ENCODE results near the gene ZNF385A.

ZNF385A gene, protein sequence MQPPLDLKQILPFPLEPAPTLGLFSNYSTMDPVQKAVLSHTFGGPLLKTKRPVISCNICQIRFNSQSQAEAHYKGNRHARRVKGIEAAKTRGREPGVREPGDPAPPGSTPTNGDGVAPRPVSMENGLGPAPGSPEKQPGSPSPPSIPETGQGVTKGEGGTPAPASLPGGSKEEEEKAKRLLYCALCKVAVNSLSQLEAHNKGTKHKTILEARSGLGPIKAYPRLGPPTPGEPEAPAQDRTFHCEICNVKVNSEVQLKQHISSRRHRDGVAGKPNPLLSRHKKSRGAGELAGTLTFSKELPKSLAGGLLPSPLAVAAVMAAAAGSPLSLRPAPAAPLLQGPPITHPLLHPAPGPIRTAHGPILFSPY

DNA sequence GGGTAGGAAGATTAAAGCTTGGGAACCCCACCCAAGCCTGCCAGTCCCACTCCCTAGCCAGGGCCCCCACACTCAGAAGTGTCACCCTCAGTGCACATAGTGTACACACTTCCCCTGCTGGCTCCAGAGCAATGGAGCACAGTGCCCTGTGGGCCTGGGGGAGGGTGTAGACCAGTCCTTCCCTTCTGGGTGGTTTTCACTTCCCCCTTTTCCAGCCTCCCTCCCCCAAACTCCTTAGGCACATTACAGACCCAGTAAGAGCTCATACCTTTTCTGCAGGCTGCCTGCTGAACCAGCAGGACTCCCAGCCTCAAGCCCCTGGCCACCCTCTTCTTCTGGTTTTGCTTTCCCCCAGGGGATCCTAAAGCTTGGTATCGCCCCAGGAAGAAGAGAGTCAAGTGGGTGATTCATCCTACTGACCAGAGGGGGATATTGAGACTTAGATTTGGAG is at the start of gene ZNF385A:
ZNF385A (minus strand) TSS at position 143 of the 451 bp plus-strand sequence. CDS start 219 bp downstream, outside the sequence.
- no peak for DNase-seq (ENCODE audit: low read depth, low spot score)

DNA sequence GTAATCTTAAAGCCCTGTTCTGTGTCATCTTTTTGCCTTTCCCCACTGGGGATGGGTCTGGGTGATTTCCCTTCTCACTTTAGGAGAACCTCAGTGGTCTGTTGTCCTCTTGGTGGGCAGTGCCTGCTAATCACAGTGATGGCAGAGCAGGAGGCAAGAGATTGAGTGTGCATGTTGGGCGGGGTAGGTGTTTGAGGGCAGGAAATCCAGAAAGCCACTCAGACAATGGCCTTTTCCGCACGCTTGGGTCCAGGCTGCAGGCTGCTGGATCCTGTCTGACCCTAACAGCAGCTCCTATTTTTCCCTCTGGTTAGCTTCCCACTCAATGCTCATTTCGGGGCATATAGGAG is 48.3 kb upstream of the ZNF385A start:
- DNase-seq (ENCODE audit: low read depth, low spot score), result no peak

DNA sequence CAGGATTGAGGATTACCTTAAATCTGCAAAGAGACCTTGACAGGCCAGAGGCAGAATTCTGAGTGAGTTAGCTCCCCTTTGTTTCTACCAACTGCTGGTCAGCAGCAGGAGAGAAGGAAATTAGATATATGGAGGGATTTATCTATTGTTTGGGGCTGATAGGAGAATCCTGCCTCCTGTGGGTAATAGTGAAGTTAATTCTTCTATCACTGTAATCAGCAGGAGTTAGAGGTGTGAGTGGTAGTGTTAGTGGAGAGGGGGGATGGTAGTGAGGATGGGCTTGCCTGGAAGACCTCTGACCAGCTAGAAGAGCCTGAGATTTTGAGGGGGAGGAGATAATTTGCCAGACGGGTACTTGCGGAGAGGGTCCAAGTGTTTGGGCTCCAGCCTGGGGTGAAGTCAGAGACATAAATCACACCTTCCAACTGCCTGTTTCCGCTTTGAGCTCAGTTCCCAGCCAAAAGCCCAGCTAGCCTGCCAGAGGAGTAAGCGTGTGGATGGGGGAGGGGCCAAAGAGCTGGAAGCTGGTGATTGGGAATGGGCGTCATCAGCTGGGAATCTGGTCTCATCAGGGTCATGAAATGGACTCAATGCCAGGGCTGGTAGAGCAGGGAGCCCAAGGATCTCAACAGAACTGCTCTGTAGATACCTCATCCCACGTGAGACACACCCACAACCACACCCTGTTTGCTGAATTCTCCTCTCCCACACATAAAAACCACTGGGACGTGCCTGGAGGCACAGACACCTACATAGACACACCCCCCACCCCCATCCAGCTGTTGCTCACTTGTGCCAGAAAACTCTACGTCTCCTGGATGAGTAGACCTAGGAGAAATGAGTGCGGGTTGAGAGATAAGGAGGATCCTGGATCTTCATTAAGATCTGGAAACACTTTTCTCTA is 47.6 kb upstream of the ZNF385A start:
- DNase-seq (ENCODE audit: low read depth, low spot score), result no peak

DNA sequence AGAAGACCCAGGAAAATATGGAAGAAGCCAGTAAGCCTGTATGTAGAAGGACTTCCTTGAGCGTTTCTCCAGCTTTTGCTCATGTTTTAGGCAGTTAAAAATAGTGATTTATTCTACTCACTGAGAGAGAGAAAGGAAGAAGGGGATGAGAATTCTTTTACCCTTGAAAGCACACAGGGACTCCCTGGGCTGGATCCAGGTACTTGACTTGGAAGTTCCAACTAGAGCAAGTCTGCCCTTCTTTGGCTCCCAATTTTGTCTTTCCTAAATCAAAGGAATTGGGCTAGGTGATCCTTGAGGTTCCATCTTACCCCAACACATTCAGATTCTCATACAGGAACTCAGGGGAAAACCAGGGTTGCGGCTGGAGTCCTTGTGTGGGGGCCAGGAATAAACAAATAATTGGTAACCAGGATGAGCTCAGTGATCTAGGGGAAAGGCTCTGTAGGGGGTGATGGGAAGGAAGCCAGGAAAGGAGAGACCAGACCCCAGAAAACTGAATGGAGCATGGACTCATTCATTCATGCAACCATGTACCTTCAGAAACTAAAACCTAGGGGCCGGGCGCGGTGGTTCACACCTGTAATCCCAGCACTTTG is 46.0 kb upstream of the ZNF385A start:
- no peak for DNase-seq (ENCODE audit: low read depth, low spot score)

DNA sequence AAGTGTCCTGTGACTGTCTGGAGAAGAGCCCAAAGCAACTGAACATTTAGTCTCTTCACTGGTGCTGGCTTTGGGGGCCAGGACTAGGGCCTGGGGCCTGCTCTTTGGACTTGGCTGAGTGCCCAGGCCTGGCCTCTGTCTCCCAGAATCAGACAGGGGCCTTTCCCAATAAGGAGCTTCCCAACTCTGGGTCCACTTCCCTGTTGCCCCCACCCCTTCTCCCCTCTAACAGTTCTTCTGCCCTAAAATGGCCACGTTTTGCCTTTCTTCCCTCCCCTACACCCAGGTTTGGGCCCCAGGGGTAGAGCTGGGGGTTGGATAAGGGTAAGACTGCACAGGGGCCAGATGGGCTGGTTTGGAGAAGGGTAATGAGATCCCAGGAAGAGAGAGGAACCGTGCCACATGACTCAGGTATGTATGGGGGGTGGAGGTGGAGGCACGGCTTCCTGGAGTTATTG is 44.5 kb upstream of the ZNF385A start:
- no peak for DNase-seq (ENCODE audit: low read depth, low spot score)

DNA sequence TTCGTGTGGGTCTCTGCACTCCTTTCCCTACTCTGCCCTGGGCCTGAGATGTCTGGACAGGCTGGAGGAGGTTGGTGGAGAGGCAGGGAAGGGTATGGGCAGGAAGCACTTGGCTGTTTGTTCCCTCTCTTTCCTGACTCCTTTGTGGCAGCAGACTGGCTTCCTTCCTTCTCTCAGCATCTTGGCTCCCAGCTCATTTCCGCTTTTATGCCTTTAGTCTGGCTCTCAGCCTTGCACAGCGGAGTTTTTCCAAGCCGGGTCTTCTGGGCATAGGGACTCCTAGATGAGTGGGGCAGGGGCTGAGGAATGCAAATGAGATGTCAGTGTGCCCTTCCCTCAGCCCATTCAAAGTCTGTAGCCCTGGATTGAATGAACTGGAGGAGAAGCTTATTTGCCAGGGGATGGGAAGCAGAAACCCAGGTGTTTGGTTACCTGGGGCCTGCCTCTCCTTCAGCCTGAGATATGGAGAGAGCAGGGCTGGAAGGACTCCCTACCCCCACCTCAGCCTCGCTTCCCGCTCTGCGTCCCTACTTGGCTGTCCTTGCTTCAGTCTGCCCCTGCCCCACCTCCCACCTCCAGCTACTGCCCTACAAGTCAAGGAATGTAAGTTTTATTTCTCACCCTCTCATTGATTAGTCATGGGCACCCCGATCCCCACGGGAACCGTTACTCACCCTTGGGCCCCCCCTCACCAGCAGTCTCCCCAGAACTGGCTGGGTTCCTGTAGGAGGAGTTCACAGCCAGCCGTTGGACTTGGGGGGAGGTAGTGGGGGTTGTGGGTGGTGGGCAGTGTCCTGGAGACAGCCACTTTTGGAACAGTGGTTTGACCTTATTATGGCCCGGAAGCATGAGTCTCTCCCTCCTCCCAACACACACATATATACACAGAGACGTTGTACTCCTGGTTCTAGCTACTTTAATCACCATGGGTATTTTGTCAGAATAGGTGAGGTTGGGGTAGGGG is 43.8 kb upstream of the ZNF385A start:
- no peak for DNase-seq (ENCODE audit: low read depth, low spot score)

DNA sequence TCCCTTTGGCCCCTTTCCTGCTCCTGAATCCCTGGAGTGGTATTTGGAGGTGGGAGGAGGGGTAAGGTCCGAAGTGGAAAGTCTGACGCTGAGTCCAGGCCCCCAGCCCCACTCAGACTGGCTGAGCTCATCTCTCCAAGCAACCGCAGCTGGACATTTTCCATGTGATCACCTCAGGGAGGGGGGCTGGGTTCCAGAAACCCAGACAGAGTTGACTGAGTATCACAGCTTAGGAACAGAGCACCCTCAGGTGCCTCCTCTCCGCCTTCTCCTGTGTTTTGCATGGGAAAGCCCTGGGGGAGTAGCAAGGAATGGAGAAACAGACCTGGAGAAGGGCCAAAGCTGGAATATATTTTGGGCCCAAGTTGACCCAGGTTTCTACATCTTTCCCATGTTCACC is 42.6 kb upstream of the ZNF385A start:
- DNase-seq (ENCODE audit: low read depth, low spot score), result no peak

DNA sequence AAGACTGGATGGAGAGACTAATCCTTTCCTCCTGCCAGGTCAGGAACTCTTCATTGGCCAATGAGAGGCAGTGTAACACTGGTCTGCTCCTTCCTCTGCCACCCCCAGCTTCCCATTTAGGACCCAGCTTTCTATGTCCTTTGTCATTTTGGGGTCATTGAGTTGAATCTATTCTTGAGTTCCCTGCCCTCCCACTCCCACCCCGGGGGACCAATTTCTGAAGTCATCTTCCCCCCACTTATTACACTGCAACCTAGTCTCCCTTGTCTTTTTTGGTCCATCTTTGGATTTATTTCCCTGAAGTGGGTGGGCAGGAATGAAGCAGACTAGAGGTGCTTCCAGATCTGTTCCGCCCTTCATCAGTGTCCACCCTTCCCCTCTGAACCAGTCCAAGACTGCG is 42.2 kb upstream of the ZNF385A start:
- DNase-seq (ENCODE audit: low read depth, low spot score), result no peak

DNA sequence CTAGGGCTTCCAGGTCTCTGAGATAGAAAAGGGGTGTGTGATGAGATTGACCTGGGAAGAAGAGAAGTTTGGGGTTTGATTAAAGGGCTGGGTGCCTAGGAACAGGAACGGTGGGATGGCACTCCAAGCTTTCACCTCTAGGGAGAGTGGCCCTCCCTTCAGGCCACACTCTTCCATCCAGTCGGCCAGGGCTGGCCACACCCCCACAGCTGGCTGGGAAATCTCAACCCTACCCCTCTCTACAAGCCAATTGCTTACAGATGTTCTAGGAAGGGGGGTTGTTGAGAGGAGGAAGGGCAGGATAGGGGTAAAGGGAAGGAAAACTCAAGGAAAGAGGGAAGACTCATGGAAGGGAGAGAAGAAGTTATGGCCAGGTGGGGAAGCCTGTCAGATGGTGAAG is 41.2 kb upstream of the ZNF385A start:
- no peak for DNase-seq (ENCODE audit: low read depth, low spot score)

DNA sequence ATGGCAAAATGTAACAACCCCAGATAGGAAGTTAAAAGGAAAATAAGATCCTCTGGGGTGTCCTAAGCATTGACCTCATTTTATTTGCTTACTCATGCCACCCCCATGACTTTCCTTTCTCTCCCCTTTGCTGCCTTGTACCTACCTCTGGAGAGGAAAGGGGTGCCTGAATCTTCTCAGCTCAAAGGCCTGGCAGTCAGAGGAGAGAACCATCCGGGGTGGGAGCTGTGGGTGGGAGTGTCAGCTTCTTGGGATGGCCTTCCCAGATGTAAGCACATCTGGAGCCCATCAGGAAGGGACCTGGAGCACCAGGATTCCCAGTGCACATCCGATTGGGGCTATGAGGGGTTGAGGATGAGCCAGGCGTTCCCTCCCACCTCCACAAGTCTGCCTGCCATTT is 39.7 kb upstream of the ZNF385A start:
- no peak for DNase-seq (ENCODE audit: low read depth, low spot score)

DNA sequence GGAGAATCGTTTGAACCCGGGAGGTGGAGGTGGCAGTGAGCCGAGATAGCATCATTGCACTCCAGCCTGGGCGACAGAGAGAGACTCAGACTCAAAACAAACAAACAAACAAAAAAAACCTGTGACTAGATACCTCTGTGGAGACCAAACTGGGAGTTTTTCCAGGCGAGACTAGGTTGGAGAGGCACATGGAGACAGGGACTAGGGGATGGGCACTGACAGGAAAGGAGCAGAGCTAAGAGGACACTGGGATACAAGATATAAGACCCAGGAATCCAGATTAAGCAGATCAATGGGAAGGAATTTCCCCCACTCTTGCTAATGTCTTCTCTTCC is 39.2 kb upstream of the ZNF385A start:
- DNase-seq (ENCODE audit: low read depth, low spot score), result no peak

DNA sequence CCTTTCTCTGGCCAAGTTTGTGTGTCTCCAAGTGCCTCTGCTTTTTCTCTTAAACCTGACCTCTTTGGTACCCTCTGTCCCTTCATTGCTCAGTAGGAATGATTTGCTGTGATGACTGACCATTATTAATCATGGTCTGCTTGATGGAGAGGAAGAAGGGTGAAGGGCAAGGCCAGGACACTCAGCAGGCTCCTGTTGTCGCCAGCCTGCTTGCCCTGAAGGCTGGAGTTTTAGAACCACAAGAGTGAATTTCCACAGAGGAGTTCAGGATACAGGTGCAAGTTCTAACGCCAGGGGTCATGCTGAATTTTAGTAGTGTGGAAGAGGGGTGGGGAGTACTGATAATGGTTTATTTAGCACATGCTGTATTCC is 37.3 kb upstream of the ZNF385A start:
- no peak for DNase-seq (ENCODE audit: low read depth, low spot score)

DNA sequence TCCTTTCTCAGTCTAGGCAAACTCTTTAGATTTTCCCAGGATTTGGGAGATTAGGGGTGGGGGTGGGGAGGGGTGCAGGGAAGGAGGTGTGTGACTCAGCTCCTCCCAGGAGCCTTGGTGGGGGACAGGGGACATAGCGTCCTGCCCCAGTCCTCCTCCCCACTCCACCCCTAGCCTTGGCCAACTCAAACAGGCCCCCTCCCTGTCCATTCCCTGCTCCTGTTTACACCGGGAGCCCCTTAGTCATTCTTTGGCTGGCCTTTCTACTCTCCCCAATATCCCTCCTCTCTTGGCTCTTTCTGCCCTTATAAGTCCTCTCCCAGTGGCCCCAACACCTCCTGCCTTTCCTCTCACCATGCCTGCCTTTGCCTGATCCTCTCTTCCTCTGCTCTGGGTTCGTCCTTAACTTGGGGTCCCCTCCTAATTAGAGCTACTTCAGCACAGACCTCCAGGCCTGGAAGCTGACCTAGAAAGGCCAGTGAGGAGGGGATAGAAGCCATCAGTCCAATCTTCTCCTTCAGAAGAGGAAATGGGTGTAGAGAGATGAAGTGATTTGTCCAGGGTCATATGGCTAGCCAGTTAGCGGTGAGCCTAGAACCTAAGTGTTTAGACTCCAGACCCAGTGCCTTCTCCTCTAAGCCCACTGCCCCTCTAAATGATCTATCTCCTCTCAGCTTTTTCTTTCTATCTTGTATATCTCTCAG is 36.8 kb upstream of the ZNF385A start:
- no peak for DNase-seq (ENCODE audit: low read depth, low spot score)

DNA sequence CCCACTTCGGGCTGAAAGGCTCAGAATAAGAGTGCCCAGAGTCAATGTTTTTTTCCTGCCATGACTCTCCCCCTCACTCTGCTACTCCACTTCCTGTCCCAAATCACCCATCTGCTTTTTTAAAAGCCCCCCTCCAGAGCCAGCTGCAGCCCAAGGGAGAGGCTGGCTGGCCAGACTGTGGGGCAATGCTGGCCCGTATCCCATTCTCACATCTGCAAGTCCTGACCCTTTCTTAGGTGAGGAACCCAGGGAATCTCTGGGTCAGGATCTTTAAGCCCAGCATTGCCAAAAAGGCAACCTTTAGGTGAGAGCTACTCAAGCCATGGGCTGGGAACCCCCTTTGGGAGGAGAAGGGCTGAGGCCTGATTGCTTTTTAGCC is 36.2 kb upstream of the ZNF385A start:
- DNase-seq (ENCODE audit: low read depth, low spot score), result no peak

DNA sequence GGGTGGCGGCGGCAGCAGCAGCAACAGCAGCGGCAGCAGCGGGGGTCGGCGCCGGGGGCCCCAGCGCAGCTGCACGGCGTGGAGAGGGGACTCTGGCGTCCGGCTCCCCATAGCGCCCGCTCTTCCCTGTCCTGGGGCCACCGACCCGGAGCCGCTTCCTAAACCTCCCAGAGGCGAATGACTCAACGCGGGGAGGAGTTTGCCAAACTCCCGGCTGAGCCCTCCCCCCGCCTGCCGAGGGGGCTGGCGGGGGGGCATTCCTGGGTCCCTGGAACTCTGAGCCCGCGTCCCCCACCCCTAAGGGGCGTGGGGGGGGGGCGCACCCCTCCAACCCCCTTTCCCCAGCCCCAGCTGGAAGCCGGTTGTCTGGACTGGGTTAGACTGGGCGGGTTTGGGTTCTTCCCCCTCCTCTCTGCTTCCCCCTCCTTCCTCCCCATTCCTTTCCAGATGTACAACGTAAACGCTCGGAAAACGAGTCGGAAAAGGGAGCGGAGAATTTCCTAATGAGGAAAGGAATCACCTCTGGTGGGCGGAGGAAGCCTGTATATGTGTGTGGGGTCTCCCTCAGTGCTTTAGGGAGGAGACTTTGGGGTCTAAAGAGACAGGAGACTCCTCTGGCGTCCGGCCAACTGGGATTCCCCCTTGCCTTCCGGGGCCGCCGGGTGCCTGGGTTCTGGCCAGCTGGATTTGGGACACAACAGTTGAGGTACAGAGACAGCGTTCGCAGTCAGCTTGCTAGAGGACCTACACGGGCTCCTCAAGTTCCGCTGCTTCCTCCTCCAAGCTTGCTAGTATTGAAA is 34.8 kb upstream of the ZNF385A start, which contains the start of gene ITGA5:
ITGA5 (minus strand) TSS at position 179 of the 800 bp plus-strand sequence; CDS start at position 111, 68 bp downstream.
- no peak for DNase-seq (ENCODE audit: low read depth, low spot score)

DNA sequence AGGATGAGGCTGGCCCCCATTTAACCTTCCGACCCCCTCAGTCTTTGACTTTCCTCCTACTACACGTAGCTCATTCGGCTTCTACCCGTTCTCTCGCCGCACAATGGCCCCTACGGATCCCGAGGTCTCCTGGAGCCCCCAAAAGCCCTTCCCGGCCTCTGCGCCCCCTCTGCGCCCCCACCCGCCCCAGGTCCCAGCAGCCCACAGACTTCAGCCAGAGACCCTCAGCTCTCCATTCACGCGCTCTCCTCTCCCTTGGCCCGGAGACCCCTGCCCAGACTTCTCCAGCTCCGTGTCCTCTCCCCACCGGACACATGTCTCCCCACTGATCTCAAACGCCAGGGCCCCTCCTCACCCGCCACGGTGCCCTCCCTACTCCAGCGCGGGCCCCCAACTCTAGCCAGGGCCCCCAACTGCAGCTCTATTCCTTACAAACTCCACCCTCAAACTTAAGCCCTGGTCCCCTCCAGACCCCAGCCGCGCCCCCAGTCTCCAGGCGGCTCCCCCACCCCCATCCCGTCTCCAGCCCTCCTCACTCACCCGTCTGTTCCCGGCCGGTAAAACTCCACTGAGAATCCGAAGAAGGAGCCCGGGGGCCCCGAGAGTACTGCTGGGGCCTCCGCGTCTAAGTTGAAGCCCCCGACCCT is 34.0 kb upstream of the ZNF385A start:
- DNase-seq (ENCODE audit: low read depth, low spot score), result no peak

DNA sequence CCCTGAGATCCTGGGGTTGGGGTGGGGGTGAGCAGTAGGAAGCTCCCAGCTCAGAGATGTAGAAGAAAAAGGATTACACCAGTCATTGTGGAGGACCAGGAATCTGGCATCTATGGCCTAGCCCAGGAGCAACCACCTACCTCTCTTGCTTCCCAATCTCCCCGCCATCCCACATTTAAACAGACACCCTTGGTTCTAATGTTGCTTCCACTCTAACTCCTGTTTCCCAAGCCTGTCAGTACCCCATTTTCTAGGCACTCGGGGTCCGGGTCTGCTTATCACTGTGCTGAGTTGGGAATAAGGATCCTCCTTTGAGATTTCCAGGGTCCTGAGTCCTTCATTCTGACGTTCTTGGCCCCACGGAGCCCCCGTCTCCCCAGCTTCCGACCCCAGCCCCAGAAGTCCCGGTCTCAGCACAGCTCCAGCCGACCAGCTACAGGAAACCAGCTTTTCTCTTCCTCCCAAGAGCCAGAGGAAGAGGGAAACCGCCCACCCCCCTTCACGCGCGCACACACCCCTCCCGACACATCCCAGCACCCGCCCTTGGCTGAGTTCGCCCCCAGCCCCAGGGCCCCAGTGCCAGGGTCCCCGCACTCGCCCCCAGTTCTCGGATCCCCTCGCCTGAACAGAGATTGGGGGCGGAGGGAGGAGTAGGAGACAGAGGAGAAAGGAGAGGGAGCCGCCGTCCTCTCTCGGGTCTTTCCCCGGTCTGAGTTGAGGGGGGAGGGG is 33.3 kb upstream of the ZNF385A start:
- DNase-seq (ENCODE audit: low read depth, low spot score), result no peak

Measured in activated naive CD8-positive, alpha-beta T cell treated with anti-CD3 and anti-CD28 coated beads, Interleukin-2, amount 50 U/mL, for 16 hours (primary cell).